GM21529 (cell line): ENCODE data around the gene CADM1.

Source experiments
- ATAC-seq: cut with Tn5 transposase; IDR thresholded peaks from one replicate; pipeline ENCODE4 v1.9.1; 2021; ENCODE audit not compliant: unreplicated experiment

CADM1 gene

DNA sequence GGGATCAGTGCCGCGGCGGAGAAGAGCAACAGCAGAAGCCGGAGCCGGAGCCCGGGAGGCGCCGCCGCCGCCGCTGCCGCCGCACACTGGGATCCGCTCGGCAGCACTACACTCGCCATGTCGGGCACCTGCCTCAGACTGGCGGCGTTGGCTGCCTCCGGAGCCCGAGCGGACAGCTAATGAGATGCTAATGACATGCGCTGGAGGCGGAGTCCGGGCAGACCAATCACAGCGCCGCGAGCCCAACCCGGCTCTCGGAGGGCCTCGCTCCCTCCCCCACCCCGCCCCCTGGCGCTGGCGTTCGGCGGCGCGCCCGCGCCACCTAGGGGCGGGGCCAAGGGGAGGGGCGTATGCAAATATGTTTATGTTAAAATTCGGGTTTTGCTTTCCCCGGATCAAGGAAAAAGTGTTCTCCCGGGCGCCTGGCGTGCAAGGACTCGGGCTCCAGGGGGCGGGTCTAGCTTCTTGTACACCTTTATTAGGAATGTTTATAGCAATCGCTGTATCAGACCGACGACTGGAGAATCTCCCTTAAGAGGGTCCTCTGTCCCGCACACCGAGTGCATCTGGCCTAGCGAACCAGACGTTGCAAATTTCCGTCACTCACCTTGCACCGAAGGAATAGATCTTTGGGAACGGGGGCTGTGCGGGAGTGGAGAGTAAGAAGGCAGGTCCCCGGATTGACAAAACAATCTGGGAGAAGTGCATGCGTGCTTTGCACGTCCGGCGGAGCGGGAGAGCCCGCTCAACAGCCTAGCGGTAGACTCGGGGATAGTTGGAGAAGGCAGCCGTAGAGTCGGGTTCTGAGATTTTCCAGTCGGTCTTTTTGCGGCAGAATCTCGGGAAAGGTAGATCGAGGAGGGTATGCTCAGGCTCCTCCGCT, at the start of gene CADM1:
CADM1 (minus strand) TSS at position 140 of the 883 bp plus-strand sequence.
- no peak for ATAC-seq

DNA sequence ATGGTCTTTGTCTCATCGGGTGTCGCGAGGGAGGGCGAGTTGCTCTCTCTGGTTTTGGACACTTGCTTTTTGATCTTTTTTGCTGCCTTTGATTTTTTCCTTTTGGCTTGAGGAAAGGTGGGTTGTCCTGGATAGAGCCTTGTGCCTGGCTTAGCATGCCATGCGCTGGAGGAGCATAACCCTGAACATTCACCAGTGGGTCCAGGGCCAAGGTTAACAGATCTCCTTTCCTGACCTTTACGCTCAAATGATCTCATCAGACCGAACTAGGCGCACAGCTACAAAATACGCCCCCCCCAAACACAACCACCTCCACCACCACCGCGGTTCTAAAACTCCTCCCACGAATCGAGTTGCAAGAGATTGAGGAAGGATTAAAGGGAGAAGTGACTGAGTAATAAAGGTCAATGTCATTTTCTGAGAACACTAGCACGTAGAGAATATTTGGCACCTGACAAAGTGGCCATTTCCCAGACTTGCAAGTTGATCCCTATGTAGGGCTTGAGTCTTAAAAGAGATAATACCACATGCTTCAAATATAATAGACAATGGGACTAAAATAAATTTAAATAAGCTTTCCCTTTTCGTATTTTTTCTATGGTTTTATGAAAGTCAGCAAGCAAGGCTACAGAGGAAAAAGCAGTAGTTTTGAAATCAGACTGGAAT, 48.7 kb upstream of the CADM1 start:
- no peak for ATAC-seq

DNA sequence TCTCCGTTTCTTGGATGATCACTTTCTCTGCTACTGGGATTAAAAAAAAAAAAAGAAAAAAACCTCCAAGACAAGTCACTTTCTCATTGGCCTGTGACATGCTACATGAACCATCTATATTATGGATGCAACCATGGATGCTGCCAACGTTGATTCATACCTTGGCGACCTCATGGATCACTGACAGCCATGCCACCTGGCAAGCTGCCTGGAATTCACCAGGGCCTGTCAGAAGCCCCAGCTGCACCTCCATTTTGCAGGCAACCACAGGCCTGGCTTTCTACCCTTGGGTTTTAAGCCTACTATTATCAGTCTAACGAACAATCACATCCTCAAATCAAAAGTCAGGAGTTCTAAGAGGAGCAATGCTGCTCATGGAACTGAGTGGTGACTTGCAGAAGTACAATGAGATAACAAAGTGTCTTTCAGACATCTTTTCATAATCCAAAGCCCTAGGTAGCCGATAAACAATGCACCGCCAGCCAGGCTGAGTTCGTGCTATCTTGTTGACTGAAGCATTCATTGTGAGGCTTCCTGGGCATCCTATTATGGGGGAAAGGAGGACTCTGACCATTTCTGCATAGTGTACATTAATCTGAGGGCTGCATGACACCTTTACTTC, 48.0 kb upstream of the CADM1 start:
- ATAC-seq = no peak

DNA sequence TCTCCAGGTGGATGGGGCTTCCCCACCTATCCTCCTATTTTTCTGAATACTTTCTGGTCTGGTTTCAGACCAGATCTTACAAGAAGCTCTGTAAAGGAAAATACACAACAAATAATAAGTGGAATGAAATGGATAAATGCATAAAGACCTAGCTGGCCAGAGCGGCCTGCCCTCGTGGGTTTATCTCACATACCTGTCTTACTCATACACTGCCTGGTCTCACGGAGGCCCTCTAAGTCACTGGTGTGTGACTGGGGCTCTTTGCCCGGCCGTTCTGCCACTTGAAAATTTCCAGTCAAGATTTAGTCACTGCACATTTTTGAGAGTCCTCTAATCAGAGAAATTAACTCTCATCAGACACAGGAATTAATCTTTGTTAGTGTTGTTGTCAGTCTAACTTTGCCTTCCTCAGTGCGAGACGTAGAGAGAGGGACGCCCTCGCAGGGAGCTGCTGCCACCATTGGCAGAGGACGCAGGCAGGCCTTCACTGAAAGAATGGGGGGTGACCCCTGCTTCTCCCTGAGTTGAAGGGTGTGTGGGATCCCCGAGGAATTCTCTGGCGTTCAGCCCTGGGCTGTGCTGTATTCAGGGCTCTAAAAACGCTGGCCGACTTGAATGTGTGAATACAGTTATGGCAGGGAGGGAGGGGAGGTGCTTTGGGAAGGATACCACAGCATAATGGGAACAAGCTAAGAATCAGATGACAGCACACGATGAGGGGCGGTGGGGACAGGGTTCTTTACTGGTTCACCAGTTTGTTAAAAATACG, 46.3 kb upstream of the CADM1 start:
- no peak for ATAC-seq

DNA sequence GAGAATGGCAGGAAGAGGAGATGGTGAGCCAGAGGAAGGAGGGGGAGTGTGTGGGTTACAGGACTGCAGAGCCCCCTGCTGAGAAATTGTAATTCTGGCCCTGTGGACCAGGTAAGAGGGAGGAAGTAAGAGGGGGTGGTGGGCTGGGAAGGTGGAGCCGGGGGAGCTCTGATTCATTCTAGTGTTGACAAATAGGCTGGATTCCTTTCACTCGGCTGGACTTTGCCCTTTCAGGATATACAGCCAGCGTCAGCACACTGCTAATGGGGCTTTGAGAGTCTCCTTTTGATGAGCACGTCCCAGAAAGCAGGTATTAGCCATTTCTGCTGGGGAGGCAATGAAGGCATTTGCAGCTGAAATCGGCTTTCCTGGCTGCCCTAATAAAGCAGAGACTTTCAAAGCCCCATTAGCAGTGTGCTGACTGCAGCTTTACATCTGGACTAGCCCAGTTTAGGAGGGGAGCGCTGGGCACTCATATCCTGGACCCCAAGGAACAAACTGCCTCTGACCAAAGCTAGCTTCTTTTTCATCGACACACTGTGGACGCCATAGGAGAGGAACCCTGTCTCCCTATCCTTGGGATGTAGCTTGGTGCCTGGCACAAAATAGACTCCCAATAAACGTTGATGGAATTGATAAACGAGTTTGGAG, 44.8 kb upstream of the CADM1 start:
- ATAC-seq = no peak

DNA sequence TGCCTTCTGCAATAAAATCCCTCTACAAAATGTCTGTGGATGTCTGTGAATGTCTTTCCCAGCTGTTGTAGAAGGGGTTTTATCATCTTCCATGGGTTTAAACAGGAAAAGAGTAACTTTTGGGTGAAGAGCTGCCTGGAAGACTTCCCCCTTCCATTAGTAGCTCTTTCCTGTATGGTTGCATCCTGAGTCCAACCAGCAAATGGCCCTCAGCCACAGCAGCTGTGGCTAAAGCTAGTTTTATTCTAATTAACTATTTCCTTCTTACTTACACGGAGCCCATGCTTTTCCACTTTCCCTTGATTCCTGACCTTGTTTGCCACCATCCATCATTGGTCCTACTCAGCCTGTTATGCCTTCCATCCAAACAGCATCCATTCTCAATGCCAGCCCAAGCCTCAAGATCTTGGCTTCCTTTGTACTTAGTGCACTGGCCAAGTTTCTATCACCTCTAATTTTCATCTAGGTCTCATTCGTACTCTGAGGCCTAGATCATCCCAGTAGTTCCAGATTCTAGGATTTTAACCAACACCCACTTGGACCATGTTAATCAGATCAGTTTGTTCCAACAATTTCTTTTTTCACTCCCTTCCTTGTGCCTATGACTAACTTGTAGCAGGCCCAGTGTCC, 41.5 kb upstream of the CADM1 start:
- ATAC-seq = no peak

- no peak for ATAC-seq
Measured at GRCh38 chr11:115544422-115544948, 40.3 kb upstream of the CADM1 start.

- ATAC-seq = no peak
Measured at GRCh38 chr11:115541518-115541917, 37.3 kb upstream of the CADM1 start.

DNA sequence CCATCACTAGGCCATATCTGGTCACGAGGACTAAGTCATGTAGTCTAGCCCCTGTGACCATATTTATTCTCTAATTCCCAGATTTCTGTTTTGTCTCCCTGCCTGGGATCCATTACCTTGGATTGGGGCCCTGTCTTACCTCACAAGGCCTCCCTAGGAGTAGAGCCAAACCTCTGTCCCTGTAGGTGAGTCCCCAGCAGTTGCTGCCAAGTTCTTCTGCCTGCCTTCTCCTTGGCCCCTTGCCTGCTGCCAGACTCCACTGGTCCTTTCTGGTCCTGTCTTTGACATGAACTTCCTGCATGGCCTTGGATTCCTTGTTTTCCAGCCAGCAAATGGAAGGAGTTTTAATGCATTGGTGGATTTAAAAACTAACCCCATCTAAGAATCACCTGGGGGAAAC, 35.6 kb upstream of the CADM1 start:
- ATAC-seq = no peak

GRCh38 chr11:115535781-115536180, 31.6 kb upstream of the CADM1 start:
- no peak for ATAC-seq

GRCh38 chr11:115530752-115531151, 26.5 kb upstream of the CADM1 start:
- ATAC-seq = no peak

- no peak for ATAC-seq
Measured at GRCh38 chr11:115528225-115528624, 24.0 kb upstream of the CADM1 start.

- no peak for ATAC-seq
Measured at GRCh38 chr11:115527534-115528125, 23.4 kb upstream of the CADM1 start.

GRCh38 chr11:115525531-115526006, 21.4 kb upstream of the CADM1 start:
- no peak for ATAC-seq

DNA sequence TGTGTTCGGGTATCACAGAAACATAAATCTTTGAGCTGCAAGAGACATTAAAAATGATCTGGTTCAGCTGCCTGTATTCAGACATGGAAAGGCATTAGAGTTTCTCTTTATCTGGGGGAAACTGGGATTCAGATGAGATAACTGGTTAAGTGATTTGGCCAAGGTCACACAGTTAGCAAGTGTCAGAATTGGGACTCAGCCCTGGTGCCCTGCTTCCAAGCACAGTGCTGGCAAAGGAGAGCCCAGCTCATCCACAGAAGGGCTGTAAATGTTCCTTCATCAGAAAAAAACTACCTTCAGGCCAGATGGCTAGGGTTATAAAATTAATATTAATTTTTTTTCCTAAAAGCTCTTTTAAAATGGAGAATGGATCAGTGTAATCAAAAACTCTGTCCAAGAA, 20.4 kb upstream of the CADM1 start:
- no peak for ATAC-seq

DNA sequence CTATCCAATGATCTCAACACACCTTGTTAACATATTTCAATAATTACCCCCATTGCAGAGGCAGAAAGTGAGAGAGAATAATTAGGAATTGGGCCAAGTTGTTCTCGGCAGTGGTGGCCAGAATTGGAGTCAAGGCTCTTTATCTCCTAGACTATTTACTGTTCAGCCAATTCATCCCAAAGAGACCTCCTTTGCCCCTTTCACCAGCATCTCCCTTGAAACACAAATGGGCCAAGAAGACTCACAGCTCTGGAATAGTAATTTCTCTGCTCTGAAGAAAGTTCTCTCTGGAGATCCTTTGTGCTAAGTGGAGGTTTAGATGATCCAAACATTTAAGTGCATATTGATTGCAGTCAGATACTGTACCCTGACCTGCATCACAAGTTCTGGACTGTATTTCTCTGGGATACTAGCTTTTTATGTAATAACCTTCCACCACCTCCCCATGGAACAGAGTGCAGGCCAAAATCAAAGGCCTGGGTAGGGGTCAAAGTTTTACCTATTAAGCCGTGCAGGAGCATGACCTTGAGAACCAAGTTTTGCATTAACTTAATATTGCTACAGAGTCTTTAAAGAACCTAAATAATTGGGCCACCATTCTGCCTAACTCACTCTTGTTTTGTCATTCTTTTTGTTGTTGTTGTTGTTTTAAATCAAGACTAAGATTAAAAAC, 19.6 kb upstream of the CADM1 start:
- ATAC-seq = no peak

GRCh38 chr11:115522302-115522701, 18.1 kb upstream of the CADM1 start:
- ATAC-seq = no peak

DNA sequence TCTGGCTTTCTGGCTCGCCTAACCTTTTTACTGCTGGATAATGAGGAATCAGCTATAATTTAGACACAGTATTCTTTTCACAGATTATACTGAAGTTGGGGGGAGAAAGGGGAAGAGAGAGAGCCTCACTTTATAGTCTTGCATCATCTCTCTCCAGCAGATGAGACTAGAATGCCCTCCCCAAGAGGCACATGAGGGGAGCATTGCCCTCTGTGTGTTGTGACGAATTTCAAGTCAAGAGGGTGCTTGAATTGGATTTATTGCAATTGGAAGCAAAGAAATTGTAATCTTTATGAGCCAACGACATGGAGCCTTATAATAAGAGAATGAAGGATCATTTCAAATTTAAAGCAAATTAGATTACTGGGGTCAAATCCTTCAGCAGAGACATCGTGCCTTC, 17.6 kb upstream of the CADM1 start:
- no peak for ATAC-seq
